GM13977 (cell line): ENCODE results near the gene PAQR7.

ENCODE experiments used
- DNase-seq: peaks from one replicate; pipeline ENCODE4 v3.0.0; 2012; ENCODE audit warnings: low spot score
- in situ Hi-C: fragments of 300-500 bp; cut with MboI; formaldehyde crosslinking; loops from one replicate; pipeline ENCODE4 v1.12.0; 2022; ENCODE audit warnings: low sequenced_read_pairs, low pct_unique_long_range_greater_than_20kb, mixed read lengths, inconsistent platforms; ENCODE audit not compliant: unreplicated experiment
- TF ChIP-seq, protein P1 (sequence below): IDR thresholded peaks from 2 replicates; pipeline ENCODE4 v1.5.1; 2012; ENCODE audit warnings: mild to moderate bottlenecking, control low read depth; ENCODE audit not compliant: insufficient read depth; ENCODE audit errors: extremely low read depth, missing control alignments

PAQR7 gene

DNA sequence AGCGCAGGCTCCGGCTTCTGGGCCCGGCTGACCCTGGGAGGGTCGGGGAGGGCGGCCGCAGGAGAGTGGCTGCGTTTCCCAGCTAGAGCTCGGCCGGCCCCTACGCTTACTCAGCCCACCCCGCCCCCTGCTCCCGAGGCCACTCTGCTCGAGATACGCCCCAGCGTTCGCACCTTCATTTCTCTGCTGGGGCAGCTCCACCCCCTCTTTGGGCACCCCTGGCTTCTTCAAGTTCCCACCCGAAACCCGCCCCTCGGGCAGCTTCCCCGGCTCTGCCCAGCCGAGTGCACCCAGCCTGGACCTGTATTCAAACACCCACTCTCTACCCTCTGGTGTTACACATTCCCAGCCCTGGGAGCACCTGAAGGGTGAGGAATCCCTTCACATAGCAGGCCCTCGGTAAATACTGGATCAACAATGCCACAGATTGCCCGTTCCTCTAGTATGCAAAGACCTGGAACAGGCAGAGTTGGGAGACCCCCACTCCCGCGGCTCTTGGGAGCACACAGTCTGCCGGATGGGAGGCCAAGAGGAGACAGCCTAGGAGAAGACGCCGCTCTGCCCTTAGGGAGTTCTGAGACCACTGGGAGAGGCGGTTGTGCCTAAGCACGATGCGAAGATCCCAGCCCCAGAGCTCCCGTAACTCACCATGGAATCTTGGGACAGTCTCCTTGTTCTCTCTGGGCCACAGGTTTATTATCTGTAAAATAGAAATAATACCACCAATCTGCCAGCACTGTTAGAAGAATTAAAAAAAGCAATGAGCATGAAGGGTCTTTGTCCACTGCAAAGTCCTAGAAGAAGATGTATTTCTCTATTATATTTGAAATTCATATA is 566 bp upstream of the PAQR7 start:
- TF ChIP-seq, protein P1, sequence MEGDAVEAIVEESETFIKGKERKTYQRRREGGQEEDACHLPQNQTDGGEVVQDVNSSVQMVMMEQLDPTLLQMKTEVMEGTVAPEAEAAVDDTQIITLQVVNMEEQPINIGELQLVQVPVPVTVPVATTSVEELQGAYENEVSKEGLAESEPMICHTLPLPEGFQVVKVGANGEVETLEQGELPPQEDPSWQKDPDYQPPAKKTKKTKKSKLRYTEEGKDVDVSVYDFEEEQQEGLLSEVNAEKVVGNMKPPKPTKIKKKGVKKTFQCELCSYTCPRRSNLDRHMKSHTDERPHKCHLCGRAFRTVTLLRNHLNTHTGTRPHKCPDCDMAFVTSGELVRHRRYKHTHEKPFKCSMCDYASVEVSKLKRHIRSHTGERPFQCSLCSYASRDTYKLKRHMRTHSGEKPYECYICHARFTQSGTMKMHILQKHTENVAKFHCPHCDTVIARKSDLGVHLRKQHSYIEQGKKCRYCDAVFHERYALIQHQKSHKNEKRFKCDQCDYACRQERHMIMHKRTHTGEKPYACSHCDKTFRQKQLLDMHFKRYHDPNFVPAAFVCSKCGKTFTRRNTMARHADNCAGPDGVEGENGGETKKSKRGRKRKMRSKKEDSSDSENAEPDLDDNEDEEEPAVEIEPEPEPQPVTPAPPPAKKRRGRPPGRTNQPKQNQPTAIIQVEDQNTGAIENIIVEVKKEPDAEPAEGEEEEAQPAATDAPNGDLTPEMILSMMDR: no peak
- in situ Hi-C loops: no loop called here
- DNase-seq: no peak

DNA sequence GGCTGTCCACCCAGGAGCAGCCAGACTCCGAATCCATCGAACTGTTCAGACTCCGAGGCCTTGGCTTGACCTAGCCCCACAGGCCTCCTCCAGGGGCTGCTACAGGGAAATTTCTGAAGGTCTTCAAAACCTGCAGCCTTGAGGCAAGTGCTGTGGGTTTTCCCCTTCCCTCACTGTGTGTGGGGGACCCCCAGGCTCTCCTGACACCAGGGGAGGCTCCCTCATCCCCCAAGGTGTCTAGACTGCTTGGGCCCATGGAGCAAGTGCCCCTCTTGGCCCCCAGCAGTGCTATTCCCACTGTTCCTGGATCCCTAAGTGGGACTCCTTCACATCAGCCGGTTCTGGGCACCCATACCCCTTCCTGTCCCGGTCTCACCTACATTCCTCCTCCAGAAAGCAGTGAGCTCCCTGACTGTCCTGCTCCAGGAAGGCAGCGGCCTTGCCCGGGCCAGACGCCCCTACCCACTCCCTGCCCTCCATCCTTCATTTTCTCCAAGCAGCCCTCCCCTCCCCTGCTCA is 814 bp downstream of the PAQR7 start:
- in situ Hi-C loops: no loop called here
- peak; percentile 43 for DNase-seq
- TF ChIP-seq, protein P1: no peak

DNA sequence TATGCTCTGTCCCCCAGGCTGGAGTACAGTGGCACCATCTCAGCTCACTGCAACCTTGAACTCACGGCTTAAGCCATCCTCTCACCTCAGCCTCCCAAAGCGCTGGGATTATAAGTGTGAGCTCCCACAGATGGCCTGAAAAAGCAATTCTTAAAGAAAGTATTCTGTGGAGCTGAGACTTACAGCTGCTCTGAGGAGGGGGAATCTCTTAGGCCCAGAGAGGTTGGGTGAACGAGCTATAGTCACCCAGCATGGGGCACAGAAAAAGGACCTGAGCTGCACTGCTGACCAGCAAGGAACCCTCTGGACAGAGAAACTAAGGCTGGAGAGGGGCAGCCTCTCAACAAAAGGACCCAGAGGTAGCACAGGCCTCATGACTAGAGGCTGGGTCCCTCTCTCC is 1.3 kb downstream of the PAQR7 start:
- in situ Hi-C loops: no loop called here
- no peak for DNase-seq
- TF ChIP-seq, protein P1: no peak

DNA sequence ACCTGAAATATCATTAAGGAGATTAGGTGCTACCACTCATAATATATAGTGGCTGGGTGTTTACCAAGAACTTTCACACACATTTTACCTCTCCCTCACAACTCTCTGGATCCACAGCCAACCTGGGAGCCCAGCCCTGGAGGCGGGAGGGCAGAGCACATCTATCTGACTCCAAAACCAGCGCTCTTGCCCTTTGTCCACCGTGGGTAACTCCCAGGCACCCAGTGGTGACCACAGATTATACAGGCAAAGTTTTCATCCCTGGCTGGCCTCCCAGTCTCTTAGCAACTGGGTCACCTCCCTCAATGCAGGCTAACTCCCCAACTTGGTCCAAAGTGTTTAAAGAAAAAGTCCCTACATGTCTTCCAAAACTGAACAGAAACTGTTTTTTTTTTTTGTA is 2.4 kb downstream of the PAQR7 start:
- no peak for DNase-seq
- TF ChIP-seq, protein P1: no peak
- in situ Hi-C loops: no loop called here

DNA sequence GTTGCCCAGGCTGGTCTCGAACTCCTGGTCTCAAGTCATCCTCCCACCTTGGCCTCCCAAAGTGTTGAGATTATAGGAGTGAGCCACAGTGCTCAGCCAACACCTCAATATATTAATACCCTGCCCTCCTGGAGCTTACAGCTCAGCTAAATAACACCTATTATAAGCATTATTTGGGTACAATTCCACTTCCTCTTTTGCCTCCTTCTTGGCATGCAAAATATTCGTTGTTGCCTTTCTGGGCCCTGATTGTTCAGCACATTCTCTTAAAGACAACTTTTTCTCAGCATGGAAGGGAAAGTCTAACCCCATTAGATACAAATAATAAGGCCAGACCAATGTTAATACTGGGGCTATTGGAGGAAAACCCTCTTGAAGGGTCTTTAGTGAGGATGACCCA is 2.8 kb downstream of the PAQR7 start:
- in situ Hi-C loops: no loop called here
- DNase-seq: no peak
- TF ChIP-seq, protein P1: no peak

DNA sequence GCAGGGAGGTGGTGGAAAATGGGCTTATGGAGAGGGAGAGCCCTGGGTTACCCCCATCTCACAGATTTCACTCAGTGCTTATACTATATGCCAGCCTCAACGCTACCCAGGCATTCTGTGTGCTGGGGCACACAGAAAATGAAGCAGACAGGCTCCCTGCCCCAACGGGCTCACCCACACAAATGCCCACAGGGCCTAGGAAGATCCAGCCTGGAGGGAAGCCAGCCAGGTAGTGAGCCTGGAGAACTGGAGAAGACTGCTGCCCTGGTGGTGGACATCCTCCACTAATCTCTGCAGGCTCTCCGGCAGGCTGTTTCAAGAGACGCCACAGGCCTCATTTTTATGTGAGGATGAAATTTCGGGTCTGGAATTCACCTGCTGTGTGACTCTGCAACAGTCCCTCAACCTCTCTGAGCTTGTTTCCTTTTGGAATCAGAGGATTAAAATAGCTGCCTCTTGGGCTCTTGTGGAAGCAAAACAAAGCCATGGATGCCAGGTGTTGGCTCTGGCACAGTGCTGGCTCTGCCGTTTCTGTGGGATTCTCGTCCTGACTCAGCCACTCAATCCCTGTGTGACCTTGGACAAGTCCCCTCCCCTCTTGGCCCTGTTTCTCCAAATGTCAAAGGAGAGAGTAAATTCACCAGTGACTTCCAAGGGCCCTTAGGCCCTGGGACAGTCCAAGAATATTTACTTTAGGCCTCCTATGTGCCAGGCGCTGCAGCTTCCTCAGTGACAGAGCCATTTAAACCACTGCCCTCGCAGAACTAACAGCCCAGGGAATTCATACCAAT is 3.6 kb downstream of the PAQR7 start:
- TF ChIP-seq, protein P1: no peak
- in situ Hi-C loops: no loop called here
- no peak for DNase-seq
